Measurements from ENCODE around the gene CDYL2. TPM values are rescaled to one million over a fixed set of nuclear protein-coding genes. Genes with fewer than 3 reads are reported as not detected.
A peak's percentile ranks its signal among the peaks of the same experiment; 100 is the strongest.

Gene CDYL2
- total and polyA plus RNA-seq, 5 experiments from 2014 or later: 0.28 to 14.2 (median 1.7) TPM

DNA sequence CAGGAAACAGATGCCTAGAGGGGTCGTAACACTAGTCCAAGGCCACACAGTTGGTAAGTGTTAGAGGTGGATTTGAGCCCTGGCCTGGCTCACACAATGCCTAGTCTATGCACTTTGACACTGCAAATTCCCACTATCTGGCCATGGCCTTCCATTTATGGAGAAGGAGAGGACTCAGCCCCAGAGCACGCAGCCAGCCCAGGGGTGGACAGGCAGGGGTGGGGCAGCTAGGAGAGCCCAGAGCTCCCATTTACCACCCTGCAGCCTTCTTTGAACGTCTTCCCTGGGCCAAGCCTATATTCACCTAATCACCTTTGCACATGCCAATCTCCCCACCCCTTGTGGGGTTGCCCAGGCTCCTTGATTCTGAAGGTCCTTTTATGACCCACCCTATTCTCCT is 182.4 kb downstream of the CDYL2 start:
- no peak for DNase-seq
- peaks cover 0 to 6% (median 3%) of the 10 kb centered on the region in 4 donors for H3K4me1 Mint-ChIP-seq
- H3K27me3 Mint-ChIP-seq: peaks cover 0 to 2% (median 0%) of the 10 kb centered on the region in 5 donors
- ATAC-seq: no peak
- peaks cover 12 to 18% (median 12%) of the 10 kb centered on the region in 3 donors for H3K36me3 Mint-ChIP-seq
- H3K4me3 Mint-ChIP-seq: no peak overlapping the region
- POLR2A ChIA-PET: no interaction called here
- peak overlapping the region in 1 of 10 donors; percentile 59 for H3K27ac Mint-ChIP-seq
- peaks cover 0 to 13% (median 5%) of the 10 kb centered on the region in 9 donors for H3K9me3 Mint-ChIP-seq

GRCh38 chr16:80620736-80621605 is 183.4 kb downstream of the CDYL2 start:
- Mint-ChIP-seq H3K9me3 (peaks cover 0 to 13% (median 5%) of the 10 kb centered on the region in 9 donors), H3K36me3 (peaks cover 12 to 19% (median 12%) of the 10 kb centered on the region in 3 donors), H3K4me1 (peaks cover 0 to 6% (median 3%) of the 10 kb centered on the region in 4 donors), H3K4me3 (no peak overlapping the region), H3K27me3 (peaks cover 0 to 2% (median 0%) of the 10 kb centered on the region in 5 donors), H3K27ac (peak overlapping the region in 1 of 10 donors; percentile 33)
- no peak for ATAC-seq
- DNase-seq: no peak
- POLR2A ChIA-PET: no interaction called here

DNA sequence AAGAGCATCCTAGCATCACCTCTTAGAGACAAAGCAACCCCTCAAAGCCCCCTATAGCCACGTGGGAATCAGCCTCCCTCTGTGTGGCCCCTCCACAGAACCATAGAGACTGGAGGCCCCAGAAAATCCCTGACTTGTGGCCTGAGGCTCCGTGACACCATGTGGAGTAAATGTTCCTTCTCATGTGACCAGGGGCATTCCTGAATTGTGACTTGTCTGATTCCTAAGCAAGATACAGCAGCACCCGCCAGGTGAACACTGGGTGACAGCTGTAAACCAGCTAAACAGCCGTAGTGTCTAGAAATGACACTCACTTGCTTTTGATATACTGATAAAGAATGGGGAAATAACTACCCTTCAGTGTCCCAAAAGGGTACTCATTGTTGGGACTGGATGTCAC is 184.6 kb downstream of the CDYL2 start:
- POLR2A ChIA-PET: no interaction called here
- H3K4me3 Mint-ChIP-seq: no peak overlapping the region
- peaks cover 0 to 9% (median 6%) of the 10 kb centered on the region in 9 donors for H3K9me3 Mint-ChIP-seq
- H3K27ac Mint-ChIP-seq: no peak overlapping the region
- peaks cover 9 to 24% (median 10%) of the 10 kb centered on the region in 3 donors for H3K36me3 Mint-ChIP-seq
- peaks cover 0 to 6% (median 3%) of the 10 kb centered on the region in 4 donors for H3K4me1 Mint-ChIP-seq
- ATAC-seq (no peak), DNase-seq (no peak)
- peaks cover 0 to 2% (median 0%) of the 10 kb centered on the region in 5 donors for H3K27me3 Mint-ChIP-seq

DNA sequence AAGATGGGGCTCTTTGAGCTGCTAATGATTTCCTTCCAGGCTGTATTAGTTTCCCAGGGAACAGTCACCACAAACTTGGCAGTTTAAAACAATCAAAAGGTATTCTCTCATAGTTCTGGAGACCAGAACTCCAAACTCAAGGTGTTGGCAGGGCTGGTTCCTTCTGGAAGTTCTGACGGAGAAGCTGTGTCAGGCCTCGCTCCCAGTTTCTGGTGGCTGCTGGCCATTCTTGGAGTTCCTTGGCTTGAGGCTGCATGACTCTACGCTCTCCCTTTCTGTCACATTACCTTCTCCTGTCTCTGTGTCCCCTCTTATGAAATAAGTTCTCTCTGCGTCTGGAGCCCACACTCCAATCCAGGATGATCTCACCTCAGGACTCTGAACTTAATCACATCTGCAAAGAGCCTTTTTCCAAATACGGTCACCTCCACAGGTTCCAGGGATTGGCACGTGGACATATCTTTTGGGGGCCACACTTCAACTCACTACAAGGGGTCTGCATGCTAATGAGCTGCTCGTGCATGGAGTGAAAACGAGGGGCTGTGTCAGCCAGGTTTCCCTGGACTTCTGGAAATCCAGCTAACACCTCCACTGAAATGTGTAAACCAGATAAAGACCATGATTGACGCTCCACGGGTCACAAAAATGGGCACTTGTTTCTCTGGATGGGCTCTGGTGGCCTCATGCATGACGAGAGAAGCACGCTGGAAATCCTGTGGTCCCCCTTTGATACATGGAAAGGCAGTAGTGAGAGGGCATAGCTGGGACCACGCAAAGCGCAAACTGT is 185.3 kb downstream of the CDYL2 start:
- peaks cover 5 to 19% (median 6%) of the 10 kb centered on the region in 3 donors for H3K36me3 Mint-ChIP-seq
- POLR2A ChIA-PET: interaction anchor here (1.0 kb wide), 1 partner anchor 11 kb away, joined by 4 read pairs; no protein-coding TSS in a partner anchor
- H3K27me3 Mint-ChIP-seq: peaks cover 0 to 2% (median 0%) of the 10 kb centered on the region in 5 donors
- peaks cover 0 to 6% (median 3%) of the 10 kb centered on the region in 4 donors for H3K4me1 Mint-ChIP-seq
- DNase-seq: no peak
- H3K4me3 Mint-ChIP-seq: no peak overlapping the region
- no peak for ATAC-seq
- peaks cover 0 to 4% (median 0%) of the 10 kb centered on the region in 9 donors for H3K9me3 Mint-ChIP-seq
- no peak overlapping the region for H3K27ac Mint-ChIP-seq

DNA sequence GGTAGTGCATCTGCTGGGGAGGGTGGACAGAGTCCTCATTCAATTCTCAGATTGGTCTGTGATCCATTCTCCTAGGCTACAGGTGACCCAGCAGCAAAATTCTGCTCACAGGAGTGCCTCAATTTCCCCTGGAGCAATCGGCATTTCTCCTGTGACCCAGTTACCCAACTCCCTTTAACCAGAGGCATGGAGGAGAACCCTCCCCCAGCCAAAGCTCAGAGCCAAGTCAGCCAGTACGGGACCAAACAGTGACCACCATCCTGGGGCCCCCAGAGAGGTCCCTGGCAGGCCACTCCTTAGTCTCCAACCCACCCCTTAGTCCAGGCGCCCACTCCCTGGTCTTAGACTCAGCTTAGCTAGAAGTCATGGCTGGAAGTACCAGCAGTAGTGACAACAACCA is 188.0 kb downstream of the CDYL2 start:
- Mint-ChIP-seq H3K27ac (no peak overlapping the region), H3K9me3 (peaks cover 0 to 4% (median 0%) of the 10 kb centered on the region in 9 donors), H3K4me3 (no peak overlapping the region), H3K27me3 (peaks cover 0 to 2% (median 0%) of the 10 kb centered on the region in 5 donors), H3K36me3 (peaks cover 7 to 25% (median 11%) of the 10 kb centered on the region in 3 donors), H3K4me1 (peaks cover 0 to 2% (median 0%) of the 10 kb centered on the region in 4 donors)
- DNase-seq: no peak
- no peak for ATAC-seq
- POLR2A ChIA-PET: no interaction called here

DNA sequence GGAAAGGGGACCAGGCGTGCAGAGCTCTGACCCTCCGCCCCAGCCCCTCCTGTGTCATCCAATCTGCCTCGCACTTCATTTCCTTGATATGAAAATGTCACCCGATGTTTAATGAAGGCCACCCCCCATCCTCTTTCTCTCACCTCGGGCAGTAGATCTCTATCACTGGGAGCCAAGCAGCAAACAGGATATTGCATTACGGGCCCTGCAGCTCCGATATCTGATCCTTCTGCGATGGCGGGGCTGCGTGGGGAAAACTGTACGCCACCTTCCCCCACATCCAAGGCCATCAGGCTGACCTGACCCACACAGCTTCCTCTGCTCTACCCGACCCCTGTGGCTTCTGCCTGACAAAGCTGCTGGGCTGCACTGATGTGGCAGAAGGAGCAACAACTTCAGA is 188.7 kb downstream of the CDYL2 start:
- DNase-seq (no peak), ATAC-seq (no peak)
- POLR2A ChIA-PET: no interaction called here
- peaks cover 0 to 4% (median 0%) of the 10 kb centered on the region in 9 donors for H3K9me3 Mint-ChIP-seq
- H3K4me1 Mint-ChIP-seq: peaks cover 0 to 2% (median 0%) of the 10 kb centered on the region in 4 donors
- peak overlapping the region in 1 of 10 donors; percentile 58 for H3K27ac Mint-ChIP-seq
- peaks cover 0 to 2% (median 0%) of the 10 kb centered on the region in 5 donors for H3K27me3 Mint-ChIP-seq
- peaks cover 7 to 25% (median 11%) of the 10 kb centered on the region in 3 donors for H3K36me3 Mint-ChIP-seq
- H3K4me3 Mint-ChIP-seq: no peak overlapping the region

- Mint-ChIP-seq H3K4me1 (peaks cover 0 to 2% (median 0%) of the 10 kb centered on the region in 4 donors), H3K4me3 (no peak overlapping the region), H3K27me3 (peaks cover 0 to 2% (median 0%) of the 10 kb centered on the region in 5 donors), H3K9me3 (peaks cover 0 to 4% (median 0%) of the 10 kb centered on the region in 9 donors), H3K27ac (peak overlapping the region in 1 of 10 donors; percentile 58), H3K36me3 (peaks cover 7 to 21% (median 9%) of the 10 kb centered on the region in 3 donors)
- POLR2A ChIA-PET: interaction anchor here (0.6 kb wide), 1 partner anchor 273 kb away, joined by 4 read pairs; no protein-coding TSS in a partner anchor
- DNase-seq (no peak), ATAC-seq (no peak)
Observed at GRCh38 chr16:80614908-80615671, 189.3 kb downstream of the CDYL2 start.

GRCh38 chr16:80612461-80613017 is 191.9 kb downstream of the CDYL2 start:
- DNase-seq: no peak
- H3K27me3 Mint-ChIP-seq: no peaks in the 10 kb centered on the region
- peaks cover 0 to 4% (median 0%) of the 10 kb centered on the region in 9 donors for H3K9me3 Mint-ChIP-seq
- H3K4me1 Mint-ChIP-seq: peaks cover 0 to 3% (median under 1%) of the 10 kb centered on the region in 4 donors
- no peak overlapping the region for H3K4me3 Mint-ChIP-seq
- H3K36me3 Mint-ChIP-seq: peaks cover 7 to 17% (median 8%) of the 10 kb centered on the region in 3 donors
- ATAC-seq: no peak
- H3K27ac Mint-ChIP-seq: no peak overlapping the region
- POLR2A ChIA-PET: no interaction called here

DNA sequence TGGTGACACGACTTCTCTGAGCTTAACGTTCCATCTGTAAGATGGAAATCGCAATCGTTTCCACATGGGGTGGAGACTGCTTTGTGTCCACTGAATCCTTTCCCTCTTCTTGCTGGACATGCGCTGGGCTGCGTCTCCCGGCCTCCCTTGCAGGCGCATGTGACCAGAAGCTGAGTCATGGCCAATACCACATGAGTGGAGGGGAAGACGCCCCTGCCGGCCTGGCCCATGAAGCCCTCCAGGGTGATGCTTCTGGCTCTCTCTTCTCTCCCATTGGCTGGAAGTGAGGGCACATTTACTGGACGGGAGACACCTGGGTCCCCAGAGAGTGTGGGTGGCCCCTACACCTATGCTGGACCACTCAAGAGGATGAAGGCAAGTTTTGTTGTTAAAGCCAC is 192.5 kb downstream of the CDYL2 start:
- DNase-seq (no peak), ATAC-seq (no peak)
- Mint-ChIP-seq H3K27me3 (no peaks in the 10 kb centered on the region), H3K27ac (no peak overlapping the region), H3K9me3 (peaks cover 0 to 4% (median 1%) of the 10 kb centered on the region in 9 donors), H3K4me3 (no peak overlapping the region), H3K4me1 (peaks cover 0 to 5% (median 3%) of the 10 kb centered on the region in 4 donors), H3K36me3 (peaks cover 8 to 20% (median 8%) of the 10 kb centered on the region in 3 donors)
- POLR2A ChIA-PET: no interaction called here

- DNase-seq (no peak), ATAC-seq (no peak)
- no peaks in the 10 kb centered on the region for H3K27me3 Mint-ChIP-seq
- H3K4me3 Mint-ChIP-seq: no peak overlapping the region
- no peak overlapping the region for H3K27ac Mint-ChIP-seq
- H3K4me1 Mint-ChIP-seq: peaks cover 6 to 11% (median 9%) of the 10 kb centered on the region in 4 donors
- peaks cover 0 to 9% (median 7%) of the 10 kb centered on the region in 9 donors for H3K9me3 Mint-ChIP-seq
- POLR2A ChIA-PET: no interaction called here
- peaks cover 11 to 25% (median 12%) of the 10 kb centered on the region in 3 donors for H3K36me3 Mint-ChIP-seq
Observed at GRCh38 chr16:80611171-80611929, 193.0 kb downstream of the CDYL2 start.

GRCh38 chr16:80610481-80611156 is 193.8 kb downstream of the CDYL2 start:
- DNase-seq: no peak
- Mint-ChIP-seq H3K36me3 (peaks cover 9 to 23% (median 12%) of the 10 kb centered on the region in 3 donors), H3K4me3 (no peak overlapping the region), H3K27ac (peak overlapping the region in 1 of 10 donors; percentile 52), H3K9me3 (peaks cover 0 to 11% (median 7%) of the 10 kb centered on the region in 9 donors), H3K4me1 (peaks cover 9 to 16% (median 13%) of the 10 kb centered on the region in 4 donors), H3K27me3 (no peaks in the 10 kb centered on the region)
- POLR2A ChIA-PET: no interaction called here
- no peak for ATAC-seq
